Measurements from ENCODE around the gene C5orf58.
A peak's percentile ranks its signal among the peaks of the same experiment; 100 is the strongest.
"Not testable (repeated sequence)": the region's sequence is repeated elsewhere in the genome, so short reads cannot be mapped to it uniquely, and the experiment has no call there.

Gene C5orf58

DNA sequence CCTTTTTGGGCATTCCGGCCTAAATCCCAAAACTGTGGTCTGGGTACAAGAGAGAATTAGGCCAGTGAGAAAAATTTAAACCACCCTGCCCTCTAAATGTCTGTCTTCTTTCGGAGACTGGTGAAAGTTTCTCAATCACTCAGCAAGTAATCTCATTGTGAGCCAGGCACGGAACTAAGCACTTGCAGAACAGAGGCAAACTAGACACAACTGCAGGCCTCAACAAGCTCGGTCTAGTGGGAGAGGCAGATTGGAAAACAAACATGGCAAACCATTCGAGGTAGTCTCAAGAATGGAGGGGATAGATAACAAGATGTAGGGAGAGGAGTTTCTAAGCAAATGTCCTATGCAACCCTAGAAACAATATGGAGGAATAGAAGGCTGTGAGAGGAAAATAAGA, 8.9 kb upstream of the C5orf58 start:
- no peak for DNase-seq (ENCODE audit: low read depth)

DNA sequence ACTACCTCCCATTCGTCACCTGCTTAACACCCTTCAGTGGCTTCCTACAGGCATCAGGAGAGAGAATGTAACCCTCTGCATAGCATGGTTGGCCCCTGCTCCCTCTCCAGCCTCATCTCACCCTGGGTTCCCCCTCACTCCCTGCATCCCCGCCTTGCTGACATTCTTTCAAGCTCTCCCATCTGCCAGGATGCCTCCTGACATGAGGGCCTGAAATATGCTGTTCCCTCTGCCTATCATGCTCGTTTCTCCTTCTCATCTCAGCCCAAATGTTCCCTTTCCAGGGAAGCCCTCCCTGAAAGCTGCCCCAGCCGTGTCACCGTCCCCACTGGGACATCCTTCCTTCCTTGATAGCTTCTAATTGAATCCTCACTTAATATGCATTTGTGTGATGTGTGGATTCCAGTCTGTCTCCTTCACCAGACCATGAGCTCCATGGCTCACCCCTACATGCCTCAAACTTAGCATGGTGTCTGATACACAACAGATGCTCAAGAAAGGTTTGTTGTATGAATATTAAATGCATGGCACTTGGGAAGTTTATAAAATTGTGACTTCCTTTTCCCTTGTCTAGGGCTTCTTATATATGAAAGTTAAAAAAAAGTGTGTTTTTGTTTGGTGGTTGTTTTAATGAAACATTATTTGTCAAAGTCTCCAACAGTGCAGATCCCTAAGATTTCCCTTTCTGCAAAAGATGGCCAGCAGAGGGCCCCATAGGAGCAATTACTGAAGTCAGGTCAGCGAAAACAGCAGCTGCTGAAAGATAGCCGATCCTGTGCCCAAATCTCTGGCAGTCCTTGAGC, 7.3 kb upstream of the C5orf58 start:
- DNase-seq (ENCODE audit: low read depth) = peak; percentile 26

DNA sequence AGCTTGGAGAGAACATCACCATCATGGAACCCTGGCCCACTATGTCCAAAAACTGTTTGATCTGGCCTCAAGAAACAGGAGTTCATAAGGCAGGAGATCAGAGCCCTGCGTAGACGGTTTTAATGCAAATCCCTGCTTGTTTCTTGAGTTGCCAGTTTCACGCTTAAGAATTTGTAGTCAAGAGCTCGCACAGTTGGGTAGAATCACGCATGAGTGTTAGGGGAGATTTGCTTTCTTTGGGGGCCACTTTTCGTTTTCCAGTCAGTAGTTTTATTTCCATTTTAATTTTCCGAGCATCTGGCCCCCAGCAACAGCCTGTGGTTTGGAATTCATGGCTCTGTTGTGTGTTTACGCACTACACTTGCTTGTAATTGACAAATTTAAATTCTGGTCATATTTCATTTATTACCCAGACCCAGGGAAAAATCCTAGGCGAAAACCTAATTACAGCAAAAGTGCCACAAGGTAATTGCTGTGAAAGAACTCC, 6.6 kb upstream of the C5orf58 start:
- no peak for DNase-seq (ENCODE audit: low read depth)

DNA sequence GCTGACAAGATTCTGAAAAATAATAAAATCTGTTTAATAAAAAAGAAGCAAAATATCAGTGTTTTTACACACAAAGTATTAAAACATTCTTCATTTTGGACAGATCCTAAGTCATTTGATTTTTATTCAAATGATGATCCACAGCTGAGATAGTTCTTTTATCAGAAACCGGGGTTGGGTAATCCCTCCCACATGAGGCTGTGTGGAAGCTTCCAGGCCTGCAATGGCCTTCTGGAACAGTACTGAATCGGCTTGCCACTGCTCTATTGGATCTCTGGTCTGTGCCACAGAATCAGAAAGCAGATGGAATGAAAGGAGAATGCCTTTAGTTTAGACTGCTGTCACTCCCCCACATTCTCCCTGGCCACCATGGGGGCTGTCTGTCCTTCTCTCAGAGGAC, 6.1 kb upstream of the C5orf58 start:
- DNase-seq (ENCODE audit: low read depth) = no peak

DNA sequence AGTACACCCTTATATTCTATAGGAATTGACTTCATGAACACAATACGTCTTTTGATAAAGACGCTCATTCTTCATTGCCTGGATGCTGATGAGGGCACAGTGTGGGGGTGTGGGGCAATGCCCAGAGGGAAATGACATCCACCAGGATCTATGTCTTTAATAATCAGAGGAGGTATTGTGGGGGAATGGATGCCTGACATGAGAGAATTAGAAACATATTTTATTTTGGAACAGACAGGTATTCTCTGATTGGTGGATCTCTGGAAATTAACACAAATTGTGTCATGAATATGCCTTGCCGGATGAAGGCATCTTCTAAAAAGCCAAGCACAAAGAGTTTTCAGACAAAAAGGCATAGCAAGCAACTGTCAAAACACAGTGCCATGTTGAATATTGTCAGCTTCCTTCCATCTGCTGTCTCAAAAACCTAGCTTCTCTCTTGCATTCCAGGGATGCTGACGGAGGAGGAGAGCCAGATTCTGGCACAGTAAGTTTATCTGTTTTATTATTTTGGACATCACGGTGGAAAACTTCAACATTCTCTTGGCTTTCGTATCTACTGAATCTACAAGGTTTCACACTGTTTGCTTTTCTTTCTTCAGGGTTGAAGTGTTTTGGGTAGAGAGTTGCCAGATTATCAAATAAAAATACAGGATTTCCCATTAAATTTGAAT, 3.9 kb upstream of the C5orf58 start:
- no peak for DNase-seq (ENCODE audit: low read depth)

DNA sequence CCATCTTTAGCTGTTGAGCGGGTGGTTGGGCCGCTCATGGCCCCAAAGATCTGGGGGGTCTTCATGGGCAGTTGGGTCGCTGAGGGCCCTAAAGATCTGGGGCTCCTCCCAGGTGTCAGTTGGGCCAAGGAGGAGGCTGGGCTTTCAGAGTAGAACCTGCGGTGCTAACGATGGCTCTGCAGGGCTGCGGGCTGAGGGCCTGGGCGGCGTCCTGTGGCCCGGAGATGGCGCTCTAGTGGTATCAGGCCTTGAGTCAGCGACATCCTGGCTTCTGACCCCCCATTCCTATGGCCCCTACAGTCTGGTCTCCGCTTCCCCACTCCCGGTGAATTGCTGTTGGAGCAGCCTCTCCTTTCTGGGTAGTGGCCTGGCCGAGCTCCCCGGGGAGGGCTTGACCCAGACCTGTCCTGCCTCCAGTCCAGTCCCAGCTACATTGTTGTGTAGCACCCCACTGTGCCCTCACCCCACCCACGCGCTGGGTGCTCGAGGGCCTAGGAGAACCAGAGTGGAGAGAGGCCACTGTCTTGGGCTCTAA, 640 bp downstream of the C5orf58 start:
- no peak for DNase-seq (ENCODE audit: low read depth)

DNA sequence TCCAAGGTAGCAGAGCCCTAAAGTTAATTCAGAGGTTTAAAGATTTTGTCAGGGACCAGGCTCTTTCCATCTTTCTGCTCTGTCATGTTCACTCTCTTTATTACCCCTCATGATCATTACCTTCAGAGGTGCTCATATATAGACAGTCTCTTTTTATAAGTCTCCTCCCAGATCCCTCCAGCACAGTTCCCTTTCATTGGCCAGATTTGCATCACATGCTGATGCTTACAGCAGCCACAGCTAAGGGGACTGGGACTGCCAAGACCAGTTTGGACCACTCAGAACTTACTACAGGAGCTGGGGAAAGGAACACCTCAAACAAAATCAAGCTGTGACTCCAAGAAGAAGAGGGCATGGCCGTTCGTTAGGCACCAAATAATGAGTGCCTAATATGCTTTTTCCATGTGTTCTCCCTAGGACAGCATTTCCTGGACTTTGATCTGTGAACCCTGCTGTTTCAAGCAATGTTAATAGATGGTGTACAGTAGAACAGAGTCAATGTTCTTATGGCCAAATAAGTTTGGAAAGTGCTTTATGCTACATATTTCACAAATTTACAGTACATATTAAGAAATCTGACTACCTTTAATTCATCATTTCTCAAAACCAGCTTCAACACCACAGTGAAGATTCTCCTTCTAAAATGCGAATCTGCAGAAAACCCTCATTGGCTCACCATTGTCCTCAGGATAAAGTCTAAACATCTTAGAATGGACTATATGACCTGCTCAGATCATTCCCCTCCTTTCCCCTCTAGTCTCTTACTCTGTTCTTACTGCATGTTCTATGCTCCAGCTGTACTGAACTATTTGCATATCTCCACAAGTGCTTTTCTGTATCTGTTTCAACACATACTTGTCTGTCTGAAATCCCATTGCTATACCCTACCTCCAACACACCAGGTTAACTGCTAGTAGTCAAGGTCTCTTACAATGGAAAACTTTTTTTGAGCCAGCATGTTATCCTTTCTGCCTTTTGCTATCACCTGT, 3.4 kb downstream of the C5orf58 start:
- no peak for DNase-seq (ENCODE audit: low read depth)

DNA sequence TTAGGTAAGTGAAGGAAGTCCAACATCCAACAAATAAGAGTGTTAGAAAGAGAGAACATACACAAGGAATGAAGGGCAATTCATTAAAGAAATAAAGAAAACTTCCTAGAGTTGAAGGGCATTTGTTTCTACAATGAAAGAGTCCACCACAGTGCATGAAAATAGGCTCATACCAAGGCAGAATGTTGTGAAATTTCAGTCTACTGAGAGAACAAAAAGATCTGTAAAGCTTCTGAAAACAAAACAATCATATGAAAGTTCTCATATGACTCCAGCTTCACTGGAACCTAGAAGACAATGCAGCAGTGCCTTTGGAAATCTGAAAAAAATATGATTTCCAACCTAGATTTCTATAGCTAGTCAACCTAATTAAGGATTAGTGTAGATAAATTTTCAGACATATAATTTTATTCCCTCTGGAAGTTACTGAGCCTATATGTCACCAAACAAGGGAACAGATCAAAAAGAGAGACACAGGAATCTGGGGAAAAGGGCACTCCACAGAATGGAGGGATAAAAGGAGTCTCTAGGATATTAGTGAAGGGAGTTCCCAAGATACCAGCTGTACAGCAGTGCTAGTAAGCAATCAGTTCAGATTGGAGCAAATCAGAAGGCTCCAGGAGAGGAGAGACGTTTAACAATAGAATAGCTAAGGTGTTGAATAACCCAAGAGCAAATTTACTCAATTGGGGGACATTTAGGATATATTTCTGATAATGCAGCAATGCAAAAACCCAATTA, 5.8 kb downstream of the C5orf58 start:
- DNase-seq (ENCODE audit: low read depth) = no peak

DNA sequence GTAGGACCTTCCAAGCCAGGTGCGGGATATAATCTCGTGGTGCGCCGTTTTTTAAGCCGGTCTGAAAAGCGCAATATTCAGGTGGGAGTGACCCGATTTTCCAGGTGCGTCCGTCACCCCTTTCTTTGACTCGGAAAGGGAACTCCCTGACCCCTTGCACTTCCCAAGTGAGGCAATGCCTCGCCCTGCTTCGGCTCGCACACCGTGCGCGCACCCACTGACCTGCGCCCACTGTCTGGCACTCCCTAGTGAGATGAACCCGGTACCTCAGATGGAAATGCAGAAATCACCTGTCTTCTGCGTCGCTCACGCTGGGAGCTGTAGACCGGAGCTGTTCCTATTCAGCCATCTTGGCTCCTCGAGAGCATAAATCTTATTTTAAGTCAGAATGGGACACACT, 12.7 kb downstream of the C5orf58 start:
- not testable (repeated sequence) for DNase-seq (ENCODE audit: low read depth)

DNA sequence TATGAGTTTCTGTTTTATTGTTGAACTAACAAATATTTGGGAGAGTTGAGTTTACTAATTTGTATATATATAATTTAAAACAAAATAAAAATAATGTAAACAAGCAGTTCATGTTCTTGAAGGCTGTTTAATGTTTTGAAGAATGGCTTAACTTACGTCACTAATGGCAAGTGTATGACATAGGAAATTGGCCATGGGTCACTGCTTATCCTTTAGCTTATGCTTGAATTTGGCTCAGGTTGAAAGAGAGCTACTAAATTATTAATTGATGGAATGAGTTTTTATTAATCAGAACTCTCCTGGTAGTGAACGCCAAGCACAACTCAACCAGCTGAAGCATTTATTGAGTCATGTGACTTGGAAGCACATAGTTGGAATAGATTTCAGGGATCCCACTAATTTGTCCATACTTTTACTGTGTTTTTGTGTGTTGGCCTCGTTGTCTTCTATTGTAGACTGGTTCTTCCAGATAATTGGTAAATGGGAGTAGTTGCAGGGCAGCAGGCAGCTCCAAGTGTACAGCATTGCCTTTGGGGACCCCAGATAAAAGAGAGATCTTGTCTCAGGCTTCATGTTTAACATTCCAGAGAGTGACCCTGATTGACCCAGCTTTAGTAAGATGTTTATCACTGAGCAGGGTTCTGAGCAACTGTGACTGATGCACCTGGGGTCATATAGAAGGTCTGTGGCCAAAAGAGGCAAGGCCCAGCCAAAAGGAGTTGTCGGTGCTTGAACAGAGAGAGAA, 13.5 kb downstream of the C5orf58 start:
- DNase-seq (ENCODE audit: low read depth) = no peak

DNA sequence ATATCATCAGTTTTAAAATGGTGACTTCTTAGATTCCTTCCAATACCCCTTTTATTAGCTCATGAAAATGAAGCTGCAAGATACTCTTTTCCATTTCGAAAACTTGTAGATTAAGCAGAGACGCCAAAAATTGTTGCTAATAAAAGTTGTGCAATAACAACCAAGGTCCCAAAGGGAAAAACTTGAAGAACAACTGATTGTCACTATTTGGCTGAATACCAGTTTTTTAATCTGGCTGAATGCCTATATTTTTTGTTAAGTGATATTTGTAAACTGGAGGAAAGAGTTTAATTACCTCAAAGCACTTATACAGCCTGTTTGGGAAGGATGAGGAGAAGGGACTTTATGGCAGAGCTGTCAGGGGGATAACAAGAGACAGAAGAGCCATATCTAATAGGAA, 14.6 kb downstream of the C5orf58 start:
- DNase-seq (ENCODE audit: low read depth) = no peak

DNA sequence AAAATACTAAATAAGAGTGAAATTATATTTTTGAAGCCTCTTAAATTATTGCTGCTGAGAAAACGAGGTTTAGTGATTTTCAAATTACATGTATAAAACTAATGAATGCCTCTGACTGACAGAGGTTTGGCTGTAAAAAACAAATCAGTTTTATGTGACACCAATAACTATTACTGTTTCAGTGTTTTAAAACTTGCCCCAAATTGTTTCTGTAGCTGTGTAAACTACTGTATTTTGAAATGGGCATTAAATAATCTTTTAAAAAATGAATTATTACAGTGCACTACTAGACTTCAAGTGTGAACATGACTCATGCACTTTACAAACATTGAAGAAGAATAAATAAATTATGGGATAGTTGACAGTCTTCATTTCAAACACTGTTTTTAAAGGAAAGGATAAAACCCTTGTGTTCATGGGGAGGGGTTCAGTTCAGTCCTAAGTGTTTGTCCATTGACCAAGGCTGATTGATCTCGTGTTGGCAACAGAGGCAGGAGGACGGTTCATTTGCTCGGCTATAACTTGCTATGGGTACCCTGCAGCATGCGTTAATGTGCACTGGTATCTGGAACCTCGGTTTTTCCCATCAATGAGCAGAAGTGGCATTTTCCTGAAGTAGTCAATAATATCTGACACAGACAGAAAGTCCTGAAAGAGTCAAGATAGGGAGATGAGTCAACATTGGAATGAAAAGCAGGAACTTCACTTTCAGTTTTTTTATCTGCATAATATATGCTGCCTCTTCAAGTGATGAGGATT, 15.6 kb downstream of the C5orf58 start:
- DNase-seq (ENCODE audit: low read depth) = no peak

DNA sequence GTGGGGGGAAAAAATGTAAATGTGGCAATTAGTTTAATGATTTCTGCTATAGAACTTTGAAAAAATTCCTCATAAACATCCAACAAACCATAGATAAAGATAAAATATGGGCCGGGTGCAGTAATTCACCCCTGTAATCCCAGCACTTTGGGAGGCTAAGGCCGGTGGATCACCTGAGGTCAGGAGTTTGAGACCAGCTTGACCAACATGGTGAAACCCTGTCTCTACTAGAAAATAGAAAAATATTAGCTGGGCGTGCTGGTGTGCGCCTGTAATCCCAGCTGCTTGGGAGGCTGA, 16.1 kb downstream of the C5orf58 start:
- not testable (repeated sequence) for DNase-seq (ENCODE audit: low read depth)

DNA sequence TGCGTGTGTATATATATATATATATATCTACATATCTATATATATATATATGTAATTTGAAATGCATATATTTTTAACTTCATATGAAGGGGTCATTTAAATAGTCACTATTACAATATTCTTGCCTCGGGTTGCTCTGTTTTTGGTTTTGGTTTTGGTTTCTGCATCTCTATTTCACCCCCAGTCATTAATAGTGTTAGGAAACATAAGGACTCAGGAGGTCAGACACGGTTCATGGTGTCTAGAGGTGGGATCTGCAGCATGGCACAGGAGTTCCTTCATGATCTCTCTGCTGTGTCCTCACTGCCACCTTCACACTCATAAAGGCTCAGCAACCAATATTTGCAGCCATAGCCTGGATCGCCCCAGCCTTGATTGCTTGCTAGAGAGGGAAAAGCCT, 16.6 kb downstream of the C5orf58 start:
- DNase-seq (ENCODE audit: low read depth) = no peak

DNA sequence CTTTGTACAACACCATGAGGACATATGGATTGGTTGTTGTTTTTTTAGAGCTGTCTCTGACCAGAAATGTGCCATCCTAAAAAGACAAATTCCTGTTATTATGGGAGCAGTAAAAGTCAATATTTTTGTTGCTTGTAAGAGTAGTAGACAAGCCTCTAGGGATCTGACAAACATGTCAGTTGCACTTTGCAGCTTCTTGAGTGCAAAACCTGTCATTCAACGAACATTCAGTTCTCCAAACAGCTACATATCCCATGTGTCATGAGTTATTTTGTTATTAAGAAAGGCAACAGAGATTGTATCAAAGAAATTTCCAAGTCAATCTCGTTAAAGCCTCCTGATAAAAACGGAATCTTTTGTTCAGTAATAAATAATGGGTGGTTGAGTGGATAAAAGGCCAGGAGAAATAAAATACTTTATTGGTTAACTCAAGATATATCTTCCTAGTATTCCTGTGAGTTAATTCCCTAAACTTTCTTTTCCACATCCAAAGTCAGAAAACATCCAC, 18.1 kb downstream of the C5orf58 start:
- no peak for DNase-seq (ENCODE audit: low read depth)

DNA sequence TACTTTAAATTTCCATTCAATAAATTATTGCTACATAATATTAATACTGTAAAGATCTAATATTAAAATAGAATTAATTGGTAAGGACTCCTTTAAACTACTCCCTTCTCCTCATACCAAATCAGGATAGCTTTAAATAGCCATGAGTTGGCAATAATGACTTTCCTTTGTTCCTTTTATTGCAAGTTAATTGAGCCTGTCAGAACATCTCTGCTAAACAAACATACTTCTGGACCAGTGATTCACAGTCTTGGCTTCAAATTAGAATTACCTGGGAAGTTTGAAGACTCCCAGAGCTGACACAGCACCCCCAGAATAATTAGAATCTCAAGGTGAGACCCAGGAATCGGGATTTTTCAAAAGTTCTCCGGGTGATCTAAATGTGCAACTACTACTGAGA, 18.7 kb downstream of the C5orf58 start:
- DNase-seq (ENCODE audit: low read depth) = no peak

DNA sequence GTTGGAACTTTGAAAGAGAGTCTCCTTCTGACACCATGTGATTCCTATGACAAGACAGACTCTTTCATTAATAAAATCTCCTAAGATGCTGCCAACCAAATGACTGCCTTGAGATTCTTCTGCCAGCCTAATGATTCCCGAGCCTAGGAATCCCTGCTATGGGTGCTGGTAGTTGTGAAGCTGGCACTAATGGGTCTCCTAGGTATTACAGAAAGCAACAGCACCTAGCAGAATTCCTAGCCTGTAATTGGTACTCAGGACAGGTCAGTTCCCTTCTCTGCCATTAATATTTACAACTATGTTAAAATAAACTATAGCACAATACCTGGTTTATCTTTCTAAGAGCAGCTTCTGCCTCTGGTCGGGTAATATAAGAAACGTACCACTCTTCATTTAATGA, 19.3 kb downstream of the C5orf58 start:
- DNase-seq (ENCODE audit: low read depth) = no peak

DNA sequence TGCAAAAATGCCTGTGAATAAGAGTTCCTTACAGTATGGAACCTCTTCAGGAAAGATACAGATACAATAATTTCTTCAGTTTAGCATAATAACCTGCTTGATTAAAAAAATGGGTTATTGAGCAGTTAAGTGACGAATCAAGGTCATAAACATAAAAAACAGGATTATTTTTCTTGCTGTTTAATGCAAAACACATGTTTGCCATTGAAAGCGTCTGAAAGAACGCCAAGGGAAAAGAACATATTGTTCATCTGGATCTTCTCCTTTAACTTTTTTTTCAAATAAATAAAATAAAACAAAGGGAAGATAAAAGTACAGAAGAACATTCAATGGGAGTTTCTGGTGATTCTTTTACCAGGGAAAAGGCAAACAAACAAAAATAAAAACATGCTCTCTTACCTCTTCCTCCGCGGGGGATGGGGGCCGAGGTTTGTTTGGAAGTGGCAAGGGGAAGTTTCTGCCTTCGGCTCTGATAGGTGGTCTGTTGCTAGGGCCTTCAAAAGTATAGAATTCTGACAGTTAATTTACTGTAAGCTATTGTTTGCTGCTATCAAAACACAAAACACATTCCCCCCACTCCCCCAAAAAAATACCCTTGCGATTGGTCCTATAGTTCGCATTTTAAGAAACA, 20.1 kb downstream of the C5orf58 start:
- DNase-seq (ENCODE audit: low read depth) = no peak

DNA sequence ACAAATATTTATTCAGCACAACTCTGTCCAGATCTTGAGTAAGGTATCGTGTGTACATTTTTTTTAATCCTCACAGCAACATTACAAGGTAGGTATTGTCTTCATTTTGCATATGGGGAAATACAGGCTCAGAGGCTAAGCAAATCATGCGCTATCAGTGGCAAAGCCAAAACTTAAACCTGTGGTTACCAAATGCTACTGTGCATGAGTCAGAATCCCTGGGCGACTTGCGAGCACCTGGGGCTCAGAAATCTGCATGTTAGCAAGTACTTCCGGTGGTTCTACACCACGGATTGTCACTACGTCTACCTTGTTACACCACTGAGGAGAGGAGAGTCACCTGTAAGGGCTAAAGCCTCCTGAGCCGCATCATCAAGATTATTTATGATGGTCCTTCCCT, 21.3 kb downstream of the C5orf58 start:
- DNase-seq (ENCODE audit: low read depth) = no peak
